AG08396 (cell line): ENCODE results near the gene ILKAP.

Source experiments
- DNase-seq: peaks from one replicate; pipeline ENCODE4 v3.0.0; 2012; ENCODE audit warnings: low spot score, mixed read lengths

Gene ILKAP

DNA sequence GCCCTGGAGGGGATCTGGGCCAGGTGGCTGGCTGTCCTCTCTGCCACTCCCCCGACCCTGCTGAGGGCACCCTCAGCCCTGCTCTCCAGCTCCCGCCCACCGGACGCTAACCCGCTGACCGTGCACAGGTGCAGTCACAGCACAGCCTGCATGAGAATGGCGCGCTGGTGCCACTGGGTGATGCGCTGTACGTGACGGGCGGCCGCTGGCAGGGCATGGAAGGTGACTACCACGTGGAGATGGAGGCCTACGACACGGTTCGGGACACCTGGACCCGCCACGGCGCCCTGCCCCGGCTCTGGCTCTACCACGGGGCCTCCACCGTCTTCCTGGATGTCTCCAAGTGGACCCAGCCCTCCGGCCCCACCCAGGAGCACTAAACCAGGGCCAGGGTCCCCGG, 52.8 kb downstream of the ILKAP start:
- no peak for DNase-seq

DNA sequence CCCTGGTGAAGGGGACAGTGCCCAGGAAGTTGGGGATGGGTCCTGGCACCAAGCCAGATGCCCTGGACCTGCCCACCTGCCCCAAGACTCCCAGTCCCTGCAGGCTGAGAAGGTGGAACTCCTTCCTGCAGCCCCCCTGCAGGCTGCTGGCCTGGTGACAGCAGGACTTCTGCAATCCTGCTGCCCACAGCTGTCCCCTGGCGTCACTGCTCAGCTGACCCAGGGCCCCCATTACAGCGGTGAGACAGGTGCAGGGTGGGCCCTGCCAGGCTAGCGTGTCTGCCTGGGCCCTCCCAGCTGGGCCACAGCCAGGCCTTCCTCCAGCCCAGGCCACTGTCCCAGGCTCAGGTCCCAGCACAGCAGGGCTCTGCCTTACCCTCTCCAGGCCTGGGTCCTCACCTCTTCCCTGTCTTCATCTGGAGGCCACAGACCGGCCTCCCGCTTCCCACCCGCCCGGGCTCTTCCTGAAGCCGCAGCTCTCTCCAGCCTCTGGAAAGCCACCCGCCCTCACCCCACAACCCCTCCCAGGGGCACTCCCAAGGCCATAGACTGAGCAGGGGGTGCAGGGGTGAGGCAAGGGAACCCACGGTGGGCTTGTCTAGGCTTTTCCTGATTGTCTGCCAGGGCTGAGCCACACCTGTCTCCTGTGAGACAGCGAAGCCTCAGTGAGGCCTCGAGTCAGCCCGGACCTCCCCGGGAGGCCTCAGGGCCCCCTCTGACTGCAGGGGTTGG, 53.5 kb downstream of the ILKAP start:
- DNase-seq: no peak

DNA sequence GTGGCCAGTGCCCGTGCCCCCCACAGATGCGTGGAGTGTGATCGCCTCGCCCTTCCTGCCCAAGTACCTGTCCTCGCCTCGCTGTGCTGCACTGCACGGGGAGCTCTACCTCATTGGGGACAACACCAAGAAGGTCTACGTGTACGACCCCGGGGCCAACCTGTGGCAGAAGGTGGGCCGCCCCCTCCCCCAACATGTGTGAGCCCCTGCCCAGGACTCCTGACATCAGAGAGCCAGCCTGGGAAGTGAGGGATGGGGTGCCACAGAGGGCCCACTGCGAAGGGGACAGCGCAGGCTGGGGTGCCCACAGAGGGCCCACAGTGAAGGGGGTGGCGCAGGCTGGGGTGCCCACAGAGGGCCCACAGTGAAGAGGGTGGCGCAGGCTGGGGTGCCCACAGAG, 54.5 kb downstream of the ILKAP start:
- DNase-seq: no peak

DNA sequence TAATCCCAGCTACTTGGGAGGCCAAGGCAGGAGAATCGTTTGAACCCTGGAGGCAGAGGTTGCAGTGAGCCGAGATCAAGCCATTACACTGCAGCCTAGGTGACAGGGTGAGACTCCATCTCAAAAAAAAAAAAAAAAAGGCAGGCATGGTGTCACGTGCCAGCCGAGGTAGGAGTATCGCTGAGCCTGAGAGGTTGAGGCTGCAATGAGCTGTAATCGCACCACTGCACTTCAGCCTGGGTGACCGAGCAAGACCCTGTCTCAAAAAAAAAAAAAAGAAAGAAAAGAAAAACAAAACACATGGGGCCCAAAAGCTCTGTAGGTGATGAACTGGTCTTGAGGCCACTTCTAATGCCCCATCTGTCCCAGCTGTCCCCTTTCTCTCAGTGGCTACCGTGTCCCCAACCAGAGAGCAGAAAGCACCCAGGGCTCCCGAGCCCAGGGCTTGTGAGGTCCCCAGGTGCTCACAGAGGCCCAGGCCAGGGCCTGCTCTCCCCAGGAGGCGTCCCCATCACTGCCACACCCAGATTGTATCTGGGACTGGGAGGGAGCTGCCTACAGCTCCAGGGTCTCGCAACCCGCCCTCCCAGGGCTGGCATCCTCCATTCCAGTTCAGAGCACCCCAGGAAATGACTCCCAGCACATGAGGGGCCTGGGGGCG, 56.5 kb downstream of the ILKAP start:
- no peak for DNase-seq

DNA sequence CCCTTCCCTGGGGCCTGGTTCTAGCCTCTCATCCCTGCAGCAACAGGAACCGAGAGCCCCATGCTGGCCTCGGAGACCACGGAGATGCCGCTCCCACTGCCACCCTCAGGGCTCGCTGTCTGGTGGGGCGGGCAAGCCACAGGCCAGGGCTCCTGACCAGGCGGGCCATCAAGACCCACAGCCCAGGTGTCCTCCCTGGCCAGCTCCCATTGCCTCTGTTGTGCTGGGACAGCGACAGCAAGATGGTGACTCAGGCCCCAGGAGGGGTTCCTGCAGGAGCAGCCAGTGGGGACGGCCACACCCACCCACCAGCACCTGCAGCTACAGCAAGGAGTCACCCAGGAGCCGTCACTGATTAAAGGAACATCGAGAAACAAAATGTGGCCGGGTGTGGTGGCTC, 57.6 kb downstream of the ILKAP start:
- no peak for DNase-seq

DNA sequence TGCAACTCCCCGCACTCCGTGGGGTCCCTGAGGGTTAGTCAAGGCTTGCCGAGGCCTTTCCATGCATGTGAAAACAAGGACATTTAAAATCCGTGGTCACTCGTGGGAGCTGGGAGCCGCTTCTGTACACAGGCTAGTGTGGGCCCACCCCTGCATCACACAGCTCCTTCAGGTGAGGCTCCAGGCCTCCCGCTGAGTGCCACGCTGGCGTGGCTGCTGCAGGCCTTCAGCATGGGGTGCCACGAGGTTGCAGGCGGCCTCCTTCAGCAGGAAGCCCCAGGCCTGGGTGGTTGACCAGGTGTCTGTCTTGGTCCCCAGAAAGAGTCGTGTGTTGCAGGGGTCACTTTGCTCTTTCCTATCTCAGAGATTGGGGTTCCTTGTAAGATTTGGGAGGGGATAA, 58.4 kb downstream of the ILKAP start:
- DNase-seq: no peak

DNA sequence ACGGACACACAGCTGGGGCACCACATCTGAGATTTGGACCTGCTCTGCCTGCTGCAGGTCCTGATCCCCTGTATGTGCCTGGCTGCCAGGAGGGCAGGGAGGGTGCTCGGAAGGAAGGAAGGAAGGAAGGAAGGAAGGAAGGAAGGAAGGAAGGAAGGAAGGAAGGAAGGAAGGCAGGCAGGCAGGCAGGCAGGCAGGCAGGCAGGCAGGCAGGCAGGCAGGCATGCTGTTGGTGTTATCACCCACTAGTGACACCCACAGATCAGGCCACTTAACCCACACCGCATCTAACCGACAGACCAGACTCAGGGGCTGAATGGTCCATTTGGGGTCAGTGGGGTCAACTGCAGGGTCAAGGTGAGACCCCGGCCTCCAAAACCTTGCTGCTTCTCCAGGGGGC, 59.2 kb downstream of the ILKAP start:
- no peak for DNase-seq

DNA sequence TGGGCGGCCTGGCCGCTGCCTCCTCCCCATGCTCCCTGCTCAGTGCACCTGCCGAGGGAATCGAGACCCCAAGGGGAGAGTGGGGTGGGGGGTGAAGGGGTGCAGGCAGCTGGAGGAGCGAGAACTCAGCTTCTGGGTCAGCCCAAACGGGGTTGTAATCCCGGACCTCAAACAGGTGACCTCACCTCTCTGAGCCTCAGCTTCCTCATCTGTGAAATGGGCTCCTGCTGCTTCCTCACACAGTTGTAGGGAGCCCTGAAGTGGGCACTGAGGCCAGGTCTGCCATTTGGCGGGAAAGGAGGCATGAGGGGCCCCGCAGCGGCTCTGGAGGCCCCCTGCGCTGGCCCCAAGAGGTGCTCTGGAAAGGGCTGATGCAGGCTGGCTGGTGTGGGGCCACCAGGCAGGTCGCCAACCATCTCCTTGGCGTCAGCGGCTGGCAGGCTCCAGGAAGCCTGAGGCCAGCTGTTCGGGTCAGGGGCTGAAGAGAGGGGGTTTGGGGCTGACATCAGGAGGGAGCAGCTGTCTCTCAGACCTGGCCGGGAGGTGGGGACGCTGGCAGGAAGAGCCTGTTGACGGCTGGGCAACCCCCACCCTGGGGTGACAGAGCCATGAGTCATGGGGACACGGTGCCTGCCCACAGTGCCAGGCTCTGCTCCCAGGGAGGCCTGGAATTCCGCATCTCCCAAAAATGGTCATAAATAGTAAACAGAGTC, 60.1 kb downstream of the ILKAP start:
- DNase-seq: peak; percentile 85

DNA sequence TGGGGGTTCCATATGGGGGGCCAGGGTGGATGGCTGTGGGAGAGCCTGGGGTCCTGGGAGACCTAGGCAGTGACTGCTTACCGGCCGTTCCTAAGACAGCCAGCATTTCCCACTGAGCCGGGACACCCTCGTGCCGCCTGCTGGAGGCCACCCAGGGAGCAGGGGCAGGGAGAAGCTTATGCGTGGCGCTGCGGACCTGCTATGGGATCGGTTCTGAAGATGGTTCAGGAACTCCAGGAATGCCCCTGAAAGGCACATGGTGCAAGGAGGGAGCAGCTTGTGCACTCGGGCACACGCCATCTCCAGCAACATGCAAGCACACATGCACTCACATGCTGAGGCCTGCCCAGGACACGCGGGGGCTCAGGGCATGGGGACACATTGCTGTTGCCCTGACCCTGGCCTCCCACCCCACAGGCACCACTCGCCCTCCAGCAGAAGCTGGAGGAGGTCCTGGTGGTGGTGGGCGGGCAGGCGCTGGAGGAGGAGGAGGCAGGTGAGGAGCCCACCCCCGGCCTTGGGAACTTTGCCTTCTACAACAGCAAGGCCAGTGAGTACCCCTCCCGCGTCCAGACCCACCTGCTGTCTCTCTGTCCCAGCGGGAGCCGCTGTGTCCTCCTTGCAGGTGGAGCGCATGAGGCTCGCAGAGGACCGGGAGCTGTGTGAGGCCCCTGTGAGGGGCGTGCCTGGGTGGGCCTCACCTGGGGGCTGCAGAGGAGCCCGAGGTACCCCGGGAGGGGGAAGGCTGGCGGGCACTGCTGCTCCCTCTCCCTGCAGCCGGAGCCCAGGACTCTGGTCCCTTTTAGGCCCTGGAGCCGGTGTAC, 60.9 kb downstream of the ILKAP start:
- DNase-seq: no peak

DNA sequence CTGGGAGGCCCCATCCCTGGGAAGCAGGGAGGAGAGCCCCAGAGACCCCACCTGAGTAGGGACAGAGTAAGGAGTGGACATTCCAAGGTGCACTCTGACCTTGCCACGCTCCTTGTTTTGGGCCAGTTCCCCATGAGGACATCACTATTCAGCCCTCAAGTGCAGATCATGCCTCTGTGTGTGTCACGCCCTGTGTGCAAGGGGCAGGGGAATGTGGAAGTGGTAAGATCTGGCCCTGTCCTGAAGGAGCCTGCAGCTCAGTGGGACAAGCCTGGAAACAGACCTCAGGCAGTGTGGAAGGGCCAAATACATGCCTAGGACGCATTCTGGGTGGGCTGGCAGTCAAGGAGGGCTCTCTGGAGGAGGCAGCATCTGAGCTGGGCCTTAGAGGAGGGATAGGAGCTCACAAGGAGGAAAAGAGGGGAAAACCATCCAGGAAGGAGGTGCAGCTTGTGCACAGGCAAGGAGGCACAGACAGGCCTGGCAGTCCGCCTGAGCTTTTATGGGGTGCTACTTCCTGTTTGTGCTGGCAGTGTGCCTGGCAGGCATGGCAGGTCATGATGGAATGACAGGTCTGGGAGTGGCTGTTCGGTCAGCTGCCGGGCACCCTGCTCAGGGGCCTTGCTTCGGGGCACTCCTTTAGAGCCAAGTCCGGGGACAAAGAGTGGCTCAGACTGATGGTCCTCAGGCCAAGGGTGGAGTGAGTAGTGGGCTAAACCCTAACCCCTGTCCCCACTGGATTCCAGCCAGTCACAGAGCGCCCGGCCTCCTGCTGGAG, 61.8 kb downstream of the ILKAP start:
- no peak for DNase-seq

DNA sequence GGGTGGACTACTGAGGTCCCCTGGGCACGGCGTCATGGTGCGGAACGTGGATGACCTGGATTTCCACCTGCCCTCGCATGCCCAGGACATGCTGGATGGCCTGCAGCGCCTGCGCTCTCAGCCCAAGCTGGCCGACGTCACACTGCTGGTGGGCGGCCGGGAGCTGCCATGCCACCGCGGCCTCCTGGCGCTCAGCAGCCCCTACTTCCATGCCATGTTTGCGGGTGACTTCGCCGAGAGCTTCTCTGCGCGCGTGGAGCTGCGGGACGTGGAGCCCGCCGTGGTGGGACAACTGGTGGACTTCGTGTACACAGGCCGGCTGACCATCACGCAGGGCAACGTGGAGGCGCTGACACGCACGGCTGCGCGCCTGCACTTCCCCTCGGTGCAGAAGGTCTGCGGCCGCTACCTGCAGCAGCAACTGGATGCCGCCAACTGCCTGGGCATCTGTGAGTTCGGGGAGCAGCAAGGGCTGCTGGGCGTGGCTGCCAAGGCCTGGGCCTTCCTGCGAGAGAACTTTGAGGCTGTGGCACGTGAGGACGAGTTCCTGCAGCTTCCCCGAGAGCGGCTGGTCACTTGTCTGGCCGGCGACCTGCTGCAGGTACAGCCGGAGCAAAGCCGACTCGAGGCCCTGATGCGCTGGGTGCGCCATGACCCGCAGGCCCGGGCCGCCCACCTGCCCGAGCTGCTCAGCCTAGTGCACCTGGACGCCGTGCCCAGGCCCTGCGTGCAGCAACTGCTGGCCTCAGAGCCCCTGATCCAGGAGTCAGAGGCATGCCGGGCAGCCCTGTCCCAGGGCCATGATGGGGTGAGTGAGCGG, 62.6 kb downstream of the ILKAP start:
- DNase-seq: no peak

DNA sequence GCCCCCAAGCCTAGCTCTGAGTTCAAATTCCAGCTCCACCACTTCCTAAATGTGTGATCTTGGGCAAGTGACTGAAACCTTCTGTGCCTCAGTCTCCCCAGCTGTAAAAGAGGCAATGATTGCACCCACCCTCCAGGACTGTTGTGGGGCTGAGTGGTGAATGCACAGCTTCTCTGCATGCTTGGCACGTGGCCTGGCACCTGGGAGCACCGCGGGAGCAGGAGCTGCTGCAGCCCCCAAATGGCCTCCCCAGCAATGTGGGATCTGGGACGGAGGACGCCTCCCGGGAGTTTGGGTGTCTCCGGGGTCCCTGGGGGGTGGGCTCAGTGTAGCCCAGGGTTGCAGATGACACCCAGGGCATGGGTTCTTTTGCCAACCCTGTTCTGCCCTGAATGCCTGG, 63.5 kb downstream of the ILKAP start:
- no peak for DNase-seq

DNA sequence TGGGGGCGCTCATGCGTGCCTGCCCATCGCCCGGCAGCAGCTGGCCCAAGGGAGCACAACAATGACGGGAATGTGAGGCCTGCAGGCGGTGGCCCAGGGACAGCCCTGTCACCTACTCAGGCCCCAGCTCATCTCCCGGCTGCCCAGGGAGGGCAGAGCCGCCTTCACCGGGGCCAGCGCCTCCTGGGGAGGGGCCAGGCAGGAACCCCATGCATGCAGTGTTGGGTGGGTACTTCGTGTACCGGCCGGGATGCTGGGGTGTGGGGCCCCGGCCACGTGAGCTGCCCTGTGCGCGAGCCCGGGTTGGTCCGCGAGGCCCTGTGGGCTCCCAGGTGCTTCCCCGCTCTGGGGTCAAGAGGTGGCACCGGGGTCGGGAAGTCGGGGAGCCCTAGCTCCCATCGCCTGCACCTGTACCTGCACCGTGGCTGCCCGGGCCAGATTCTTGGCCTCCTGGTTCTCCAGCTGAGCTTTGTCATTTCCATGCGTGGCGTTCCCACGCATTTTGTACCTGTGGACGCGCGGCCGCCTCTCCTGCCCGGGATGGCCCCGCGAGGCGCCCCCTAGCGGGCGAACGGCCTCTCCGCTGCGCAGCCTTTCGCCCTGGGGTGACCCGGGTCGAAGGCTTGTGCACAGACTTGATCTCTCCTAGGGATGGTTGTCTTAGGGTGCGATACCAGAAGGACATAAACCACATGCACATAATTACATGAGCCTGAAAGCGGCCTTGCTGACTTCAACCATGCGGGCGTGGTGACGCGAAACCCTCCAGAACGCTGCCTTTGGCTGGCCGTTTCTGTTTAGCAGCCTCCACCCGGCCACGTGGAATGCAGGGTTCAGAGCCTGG, 64.1 kb downstream of the ILKAP start:
- no peak for DNase-seq

DNA sequence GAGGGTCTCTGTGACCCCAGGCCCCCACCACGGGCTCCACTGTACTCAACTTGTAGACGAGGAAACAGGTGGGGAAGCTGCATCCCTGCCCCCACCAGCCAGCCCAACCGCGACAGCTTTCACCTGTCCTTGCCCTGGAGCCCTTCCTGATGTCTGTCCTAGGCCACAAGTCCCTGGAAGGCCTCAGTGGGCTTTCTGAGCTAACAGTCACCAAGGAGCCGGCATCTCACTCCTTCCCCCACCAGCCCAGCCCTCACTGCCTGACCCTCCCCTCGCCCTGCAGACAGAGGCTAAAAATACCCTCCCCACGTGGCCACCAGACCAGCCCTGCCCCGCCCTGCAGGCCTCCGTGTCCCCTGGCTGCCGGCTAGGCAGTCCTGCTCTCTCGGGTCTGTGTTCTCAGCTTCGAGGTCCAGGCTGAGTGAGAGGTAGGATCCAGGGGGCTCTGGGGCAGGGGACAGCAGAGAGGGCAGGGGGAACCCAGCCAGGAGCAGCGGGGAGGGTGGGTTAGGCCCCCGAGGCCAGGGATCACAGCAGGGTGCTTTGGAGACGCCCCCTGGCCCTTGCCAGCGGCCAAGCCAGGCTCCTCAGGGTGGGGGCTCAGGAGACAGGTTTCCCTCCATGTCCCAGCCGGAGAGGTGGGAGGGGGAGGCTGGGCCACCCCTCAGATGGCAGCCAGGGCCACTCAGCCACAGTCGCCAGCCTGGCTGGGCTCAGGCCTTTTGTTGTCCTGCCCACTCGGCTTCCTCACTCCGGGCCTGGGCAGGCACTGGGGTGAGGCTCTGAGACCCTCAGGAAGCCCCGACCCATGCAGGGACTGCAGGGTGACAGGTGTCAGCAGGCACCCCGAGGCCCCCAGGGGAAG, 64.9 kb downstream of the ILKAP start, which contains the start of gene KLHL30:
Gene KLHL30 (plus strand): TSS at position 338 of the 865 bp plus-strand sequence. CDS start 2,087 bp downstream, outside the sequence.
- no peak for DNase-seq

DNA sequence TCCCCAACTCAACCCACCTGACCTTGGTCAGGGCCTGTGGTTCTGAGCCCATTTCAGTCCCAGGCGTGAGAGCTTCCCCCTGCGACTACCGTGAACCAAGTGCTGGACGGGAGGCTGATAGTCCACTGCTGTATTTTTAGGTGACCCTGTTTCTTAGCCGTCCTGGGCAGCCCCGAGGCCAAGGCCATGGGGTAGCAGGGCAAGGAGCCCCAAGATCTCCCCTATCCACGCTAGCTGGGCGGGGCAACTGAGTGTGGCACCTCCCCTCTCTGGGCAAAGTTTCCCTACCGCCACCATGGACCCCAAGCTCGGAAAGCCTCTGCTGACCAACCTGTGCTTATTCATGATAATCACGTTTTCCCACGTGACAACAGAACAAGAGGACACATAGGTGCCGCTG, 65.6 kb downstream of the ILKAP start:
- no peak for DNase-seq

DNA sequence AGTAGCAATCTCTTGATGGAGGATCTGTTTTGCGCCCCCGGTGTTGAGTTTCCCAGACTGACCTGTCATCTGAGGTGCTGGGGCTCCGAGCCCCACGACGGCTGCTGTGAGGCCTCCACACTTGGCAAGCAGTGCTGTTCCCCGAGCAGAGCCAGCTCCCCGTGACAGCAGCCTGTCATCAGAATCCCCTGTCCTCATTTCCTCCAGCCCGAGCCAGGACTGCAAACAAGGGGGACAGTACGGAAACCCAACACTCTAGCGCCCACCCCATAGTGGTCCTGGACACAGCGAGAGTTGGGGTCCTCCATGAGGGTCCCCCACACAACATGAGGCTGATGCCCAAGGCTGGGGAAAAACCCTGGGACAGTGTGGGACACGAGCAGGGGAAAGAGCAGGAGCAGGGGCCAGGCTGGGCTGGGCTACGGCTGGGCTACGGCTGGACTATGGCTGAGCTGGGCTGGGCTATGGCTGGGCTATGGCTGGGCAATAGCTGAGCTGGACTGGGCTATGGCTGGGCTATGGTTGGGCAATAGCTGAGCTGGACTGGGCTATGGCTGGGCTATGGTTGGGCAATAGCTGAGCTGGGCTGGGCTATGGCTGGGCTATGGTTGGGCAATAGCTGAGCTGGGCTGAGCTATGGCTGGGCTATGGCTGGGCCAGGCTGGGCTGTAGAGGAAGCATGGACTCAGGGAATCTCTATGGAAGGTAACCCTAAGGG, 66.5 kb downstream of the ILKAP start:
- peak; percentile 69 for DNase-seq

DNA sequence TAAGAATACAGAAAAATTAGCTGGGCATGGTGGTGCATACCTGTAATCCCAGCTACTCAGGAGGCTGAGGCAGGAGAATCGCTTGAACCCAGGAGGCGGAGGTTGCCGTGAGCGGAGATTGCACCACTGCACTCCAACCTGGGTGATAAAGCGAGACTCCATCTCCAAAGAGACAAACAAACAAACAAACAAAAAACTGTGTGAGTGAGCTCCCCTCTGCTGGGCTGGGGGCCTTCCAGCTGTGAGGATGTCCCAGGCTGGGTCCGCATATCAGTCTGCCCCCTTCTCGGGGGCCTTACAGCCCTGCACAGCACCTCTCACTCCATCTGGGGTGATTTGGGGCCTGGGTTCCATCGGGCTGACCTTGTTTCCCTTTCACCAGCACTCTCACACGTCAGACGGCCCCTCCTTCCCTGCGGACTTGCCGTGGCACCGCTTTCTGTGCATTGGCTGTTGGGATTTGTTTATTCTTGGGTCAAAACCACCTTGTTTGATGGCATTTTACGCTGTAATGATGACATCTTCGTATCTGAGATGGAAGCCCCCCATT, 67.8 kb downstream of the ILKAP start:
- no peak for DNase-seq

DNA sequence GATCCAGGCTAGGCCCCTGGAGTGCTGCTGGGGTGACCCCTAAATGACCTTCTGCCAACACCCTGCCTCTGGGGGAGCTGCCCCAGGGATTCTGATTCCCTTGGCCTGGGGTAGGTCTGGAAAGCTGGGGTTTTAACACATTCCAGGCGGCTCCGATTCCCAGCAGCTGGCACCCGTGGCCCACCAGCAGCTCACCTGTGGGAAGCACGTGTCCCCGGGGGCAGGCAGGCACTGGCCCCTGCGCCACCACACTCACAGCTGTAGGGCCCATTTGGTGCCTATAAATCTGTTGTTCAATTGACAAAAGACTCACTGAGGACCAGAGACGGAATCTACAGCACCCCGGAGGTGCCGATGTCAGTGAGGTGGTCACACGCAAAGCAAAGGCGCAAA, 69.1 kb downstream of the ILKAP start:
- DNase-seq: no peak
